GM18867 (cell line): ENCODE data around the gene ANTXR2.
A peak's percentile ranks its signal among the peaks of the same experiment; 100 is the strongest.

Experiments
- ATAC-seq: cut with Tn5 transposase; IDR thresholded peaks from one replicate; pipeline ENCODE4 v1.9.1; 2021; ENCODE audit warnings: mild to moderate bottlenecking, moderate library complexity; ENCODE audit not compliant: unreplicated experiment

The ANTXR2 gene

DNA sequence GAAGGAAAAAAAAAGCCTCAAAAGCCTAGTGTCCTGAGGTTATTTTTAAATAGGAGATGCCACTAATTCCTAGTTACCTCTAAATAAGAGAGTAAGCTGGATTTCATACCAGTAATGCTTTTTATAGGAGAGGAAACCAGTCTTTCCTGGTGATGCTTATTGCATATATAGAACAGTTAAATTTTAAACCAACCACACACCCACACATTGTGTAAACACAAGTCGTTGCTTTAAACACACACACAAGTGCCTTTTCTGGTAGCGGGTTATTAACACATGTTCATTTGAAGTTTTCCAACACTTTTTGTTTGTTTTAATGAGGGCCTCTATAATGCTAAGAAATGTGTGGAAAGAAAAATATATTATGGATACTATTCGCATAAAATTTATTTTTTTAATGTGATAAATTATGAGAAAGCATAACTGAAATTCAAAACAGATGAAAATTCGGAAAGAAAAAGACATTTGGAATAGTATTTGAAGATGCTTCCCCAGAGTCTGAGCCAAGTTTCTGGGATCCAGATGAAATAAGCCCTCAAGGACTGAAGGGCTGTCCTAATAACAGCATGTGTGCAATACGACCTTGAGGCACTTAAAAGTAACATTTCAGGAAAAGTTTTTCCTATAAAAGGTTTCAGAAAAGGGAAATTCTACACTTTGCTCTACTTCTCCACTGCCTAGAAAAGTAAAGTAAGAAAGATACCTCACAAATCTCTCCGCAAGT is 2.0 kb downstream of the ANTXR2 start:
- no peak for ATAC-seq

DNA sequence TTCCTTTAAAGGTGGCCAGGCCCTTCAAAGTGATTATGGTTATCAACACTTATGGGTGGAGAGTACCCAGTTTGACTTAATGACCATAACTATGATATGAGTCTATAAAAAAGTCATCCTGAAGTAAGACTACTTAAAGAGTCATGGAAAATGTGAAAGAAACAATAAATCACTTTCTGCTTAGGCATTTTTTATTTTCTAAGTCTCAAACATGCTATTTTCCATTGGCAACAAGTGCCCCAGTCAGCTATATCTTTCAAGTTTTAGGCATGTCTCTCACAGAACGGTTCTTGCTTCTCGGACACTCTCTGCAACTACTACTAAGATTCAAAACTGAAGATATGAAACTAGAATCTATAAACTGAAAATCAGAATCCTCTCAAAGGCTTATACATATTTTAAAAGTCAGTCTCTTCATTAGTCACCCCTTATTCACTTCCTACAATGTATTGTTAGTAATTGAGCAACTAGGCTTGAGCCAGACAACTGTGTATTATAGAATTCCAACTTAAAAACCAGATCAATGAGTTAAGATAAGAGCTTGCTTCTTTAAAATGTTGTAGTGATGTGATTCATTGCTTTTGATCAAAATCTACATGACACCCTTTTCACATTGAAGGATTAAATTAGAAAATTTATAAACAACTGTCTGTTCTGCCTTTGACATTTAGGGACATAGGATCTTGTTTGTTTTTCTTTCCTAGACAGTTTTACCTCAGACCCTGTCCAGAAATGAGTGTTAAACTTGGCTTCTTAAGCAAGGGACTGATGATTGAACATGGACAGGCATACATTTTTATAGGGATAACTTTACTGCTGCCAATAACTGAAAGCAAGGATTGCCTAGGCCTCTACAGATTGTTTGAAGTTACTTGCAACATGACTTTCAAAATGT is 2.9 kb downstream of the ANTXR2 start:
- ATAC-seq: peak; percentile 23

DNA sequence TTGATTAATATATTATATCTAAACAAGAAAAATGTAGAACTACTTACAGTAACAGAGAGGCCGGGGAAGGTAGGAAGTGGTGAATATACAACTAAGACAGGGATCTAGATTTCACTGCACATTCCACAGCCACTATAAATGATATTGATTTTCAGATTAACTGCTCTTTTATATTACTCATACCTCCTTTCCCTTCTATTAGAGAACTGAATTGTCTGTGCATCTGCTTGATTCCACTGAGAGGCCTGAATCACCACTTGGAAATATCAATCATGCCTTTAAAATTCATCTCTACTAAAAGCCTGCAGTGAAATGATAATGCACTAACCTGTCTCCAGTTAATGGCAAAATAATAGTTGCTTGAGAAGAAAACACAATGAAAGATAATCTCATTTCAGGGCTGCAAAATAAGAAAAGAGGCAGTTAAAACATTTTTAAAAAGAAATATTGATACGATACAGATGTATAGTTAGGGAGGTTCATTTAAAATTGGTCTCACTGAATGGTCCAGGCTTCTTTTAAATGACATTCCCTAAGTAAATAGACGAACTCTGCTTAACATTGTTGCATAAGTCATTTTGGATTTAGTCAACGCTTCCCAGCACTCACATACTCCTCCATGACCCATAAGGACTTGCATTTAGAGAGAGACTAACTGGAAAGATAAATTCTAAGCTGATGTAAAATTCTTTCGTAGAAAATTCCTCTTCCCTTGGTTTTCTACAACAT is 3.8 kb downstream of the ANTXR2 start:
- no peak for ATAC-seq

DNA sequence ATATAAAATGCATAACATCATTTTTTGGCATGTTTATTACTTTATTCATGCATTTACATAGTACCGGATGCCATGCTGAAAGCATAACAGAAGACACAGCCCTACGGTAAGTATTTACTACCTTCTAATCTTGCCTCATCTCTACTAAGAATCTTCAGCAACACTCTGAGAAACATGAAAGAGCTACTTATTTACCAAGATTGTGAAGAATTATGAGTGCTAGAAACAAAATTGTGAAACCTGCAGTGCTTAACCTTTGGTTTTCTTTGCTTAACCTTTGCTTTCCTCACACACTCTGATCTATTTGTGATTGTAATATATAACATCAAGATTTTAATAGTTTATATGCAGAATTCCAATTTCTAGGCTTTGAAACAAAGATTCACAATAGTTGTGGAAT is 7.4 kb downstream of the ANTXR2 start:
- no peak for ATAC-seq

DNA sequence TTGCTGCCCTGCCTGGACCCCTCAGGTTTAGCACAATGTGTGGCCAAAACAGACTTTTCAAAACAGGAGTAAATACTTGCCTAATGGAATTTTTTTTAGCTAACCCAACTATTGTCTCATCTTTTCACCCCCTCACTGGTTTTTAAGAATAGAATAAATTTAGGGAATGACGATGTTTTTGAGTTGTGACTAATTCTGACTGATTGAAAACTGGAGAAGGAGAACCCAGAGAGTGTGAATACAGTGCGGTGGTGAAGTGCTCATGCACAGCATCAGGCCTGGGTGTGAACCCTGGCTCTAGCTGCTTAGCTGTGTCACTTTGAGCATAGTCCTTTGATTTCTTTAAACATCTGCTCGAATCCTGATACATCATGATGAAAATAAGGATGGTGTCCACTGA is 10.5 kb downstream of the ANTXR2 start:
- ATAC-seq: no peak

DNA sequence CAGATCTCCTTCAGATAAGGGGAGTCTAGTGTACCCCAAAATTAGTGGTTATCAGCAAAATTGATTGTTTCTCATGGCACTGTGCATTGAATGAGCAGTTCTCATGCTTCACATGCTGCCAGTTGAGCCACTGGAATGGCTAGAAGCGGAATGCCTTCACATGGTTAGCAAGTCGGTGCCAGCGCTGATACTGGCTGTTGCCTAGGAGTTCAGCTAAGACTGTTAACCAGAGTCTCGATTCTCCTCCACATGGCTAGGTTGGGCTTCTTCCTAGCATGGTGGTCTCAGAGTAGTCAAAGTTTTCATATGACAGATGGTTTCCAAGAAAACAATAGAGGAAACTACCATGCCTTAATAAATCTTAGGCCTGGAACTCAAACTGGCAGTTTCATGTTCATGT is 12.2 kb downstream of the ANTXR2 start:
- no peak for ATAC-seq

DNA sequence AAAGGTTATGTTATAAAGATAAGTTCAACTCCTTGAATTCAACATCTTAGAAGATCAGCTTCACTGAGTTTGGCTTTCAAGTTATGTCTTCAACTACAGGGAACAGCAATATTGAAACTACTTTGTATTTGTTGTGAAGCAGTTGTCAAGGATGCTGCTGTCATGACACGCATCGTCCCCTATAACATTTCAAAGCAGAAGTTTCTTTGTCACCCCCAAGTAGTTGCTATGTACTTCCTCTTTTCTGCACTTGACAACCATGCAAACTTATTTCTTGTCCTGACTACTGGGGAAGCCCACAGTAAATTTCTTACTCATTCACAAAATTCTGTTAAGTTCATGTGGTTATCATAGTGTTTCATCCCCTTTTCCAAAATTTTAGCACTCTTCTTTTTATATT is 14.3 kb downstream of the ANTXR2 start:
- ATAC-seq: peak; percentile 99

DNA sequence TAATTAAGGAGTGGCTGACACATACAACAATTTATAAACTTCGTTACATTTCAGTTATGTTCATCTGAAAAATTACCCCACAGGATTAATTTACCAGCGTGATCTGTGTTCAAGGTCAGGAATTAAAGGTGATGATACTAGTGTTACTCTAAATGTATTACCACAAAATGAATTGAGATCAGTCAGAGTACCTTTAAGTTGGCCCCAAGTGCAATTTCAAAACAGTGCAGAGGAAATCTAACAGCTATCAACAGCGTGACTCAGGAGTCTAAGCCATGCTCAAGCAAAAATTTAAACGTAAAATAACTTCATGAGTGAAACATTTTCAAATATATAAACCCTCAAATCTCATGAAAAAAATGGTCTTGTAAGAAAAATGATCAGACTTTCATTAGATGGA is 18.7 kb downstream of the ANTXR2 start:
- no peak for ATAC-seq

DNA sequence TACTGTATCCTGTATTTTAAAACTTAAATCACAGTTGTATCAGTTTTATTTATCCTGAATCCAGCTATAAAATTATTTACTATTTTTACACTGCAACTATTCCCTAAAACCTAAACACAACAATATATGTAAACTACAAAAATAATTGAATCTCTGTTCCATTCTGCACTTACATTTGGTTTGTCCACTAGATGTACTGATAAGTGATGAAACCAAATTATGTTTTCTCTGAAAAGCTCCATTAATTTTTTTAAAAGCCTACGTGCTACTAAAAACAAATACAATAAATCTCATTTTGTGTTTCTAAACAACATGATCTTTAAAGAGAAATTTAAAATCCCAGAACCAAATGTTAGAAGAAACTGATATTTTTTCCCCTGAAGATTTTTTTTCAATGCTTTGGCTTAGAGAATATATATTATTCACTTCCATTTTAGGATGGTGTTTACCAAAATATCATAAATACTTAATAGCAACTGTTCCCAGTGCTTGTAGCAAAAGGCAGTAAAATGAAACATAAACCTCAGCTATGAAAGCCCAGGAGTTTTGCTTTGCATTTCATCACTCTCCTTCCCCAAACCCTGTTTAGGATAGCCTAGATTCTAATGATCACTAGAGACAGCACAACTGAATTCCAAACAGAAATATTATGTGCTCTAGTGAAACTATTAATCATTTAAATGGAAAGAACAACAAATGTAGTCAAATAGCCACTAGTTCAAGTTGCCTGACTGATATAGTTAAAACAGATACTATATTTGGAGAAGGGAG is 19.7 kb downstream of the ANTXR2 start:
- no peak for ATAC-seq

DNA sequence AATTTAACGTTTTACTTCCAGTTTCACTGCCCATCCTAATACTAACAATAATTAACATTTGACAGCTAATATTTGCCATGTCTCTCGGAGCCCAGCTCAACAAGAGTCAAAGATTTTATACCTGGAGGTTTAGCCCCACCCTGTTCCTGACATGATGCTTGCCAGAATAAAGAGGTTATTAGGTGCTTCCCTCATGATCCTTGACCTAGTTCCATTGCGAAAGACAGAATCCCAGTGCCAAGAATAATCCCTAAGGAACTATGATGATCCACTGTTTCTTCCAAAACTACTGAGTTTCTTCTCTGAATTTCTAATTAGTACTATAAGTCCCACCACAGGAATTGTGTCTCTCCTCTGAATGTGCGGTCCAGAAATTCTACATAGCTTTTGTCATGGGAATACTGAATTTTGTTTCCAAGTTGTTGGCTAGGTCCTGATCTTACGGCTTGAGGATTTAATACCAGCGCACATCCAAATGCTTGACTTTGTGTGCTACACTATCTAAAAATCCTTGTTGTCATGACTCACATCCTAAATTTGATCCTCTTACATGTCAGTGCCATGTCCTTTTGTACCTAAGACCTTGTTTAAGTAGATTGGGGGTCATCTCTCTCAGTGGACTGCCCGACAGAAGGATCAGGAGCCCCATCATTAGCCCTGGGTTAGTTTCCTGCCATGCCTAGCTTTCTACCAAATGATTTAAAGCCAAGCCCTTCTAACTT is 23.1 kb downstream of the ANTXR2 start:
- no peak for ATAC-seq

DNA sequence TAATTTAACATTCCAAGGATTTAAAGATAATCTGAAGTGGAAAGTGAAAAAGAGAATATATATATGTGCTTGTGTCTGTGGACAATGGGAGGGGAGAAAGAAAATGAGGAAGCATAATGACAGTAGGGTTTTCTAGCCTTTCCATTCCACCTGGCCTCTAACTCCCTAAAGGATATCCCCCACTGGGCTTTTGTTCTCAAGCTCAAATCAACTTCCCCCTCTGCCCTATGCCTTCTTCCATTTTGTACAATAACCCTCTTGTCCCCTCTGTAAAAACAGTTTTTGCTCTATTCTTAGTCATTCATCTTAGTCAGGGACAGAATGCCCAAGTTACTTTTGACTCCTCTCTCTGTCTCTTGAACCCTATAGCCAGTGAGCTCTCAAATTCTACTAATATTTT is 23.6 kb downstream of the ANTXR2 start:
- ATAC-seq: no peak

DNA sequence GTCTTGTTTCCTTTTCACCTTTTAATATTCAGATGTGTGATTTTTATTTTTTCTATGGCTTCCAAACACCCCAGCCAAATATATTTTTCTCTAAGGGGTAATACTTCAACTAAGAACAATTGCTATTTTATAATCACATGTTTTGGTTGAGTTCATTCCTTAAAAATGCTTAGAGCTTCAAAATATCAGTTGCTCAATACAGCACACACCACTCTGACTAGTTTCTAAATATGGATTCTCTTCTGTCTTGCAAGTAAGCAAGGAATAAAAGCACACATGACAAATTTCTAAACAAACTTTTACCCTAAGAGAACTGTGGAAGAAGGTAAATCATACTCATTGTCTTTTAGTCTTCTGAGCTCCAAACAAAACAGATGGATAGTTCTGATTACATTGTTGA is 27.2 kb downstream of the ANTXR2 start:
- ATAC-seq: no peak

DNA sequence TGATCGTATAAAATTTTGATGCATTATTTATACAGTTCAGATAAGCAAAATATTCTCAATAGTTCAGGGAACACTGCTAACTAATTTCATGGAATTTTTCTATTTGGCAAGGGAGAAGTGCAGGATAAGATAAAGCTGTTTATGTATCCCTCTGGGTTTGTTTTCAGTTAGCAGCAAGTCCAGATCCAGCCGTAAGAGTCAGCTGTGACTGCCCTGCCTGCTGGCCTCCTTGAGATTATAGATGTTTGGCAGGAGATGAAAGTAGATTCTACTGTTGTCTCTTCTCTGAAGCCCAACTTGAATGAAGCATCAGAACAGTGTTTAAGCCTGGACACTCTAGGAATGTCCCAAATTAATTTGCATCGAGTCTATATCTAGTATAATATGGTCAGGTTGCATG is 29.5 kb downstream of the ANTXR2 start:
- ATAC-seq: no peak

DNA sequence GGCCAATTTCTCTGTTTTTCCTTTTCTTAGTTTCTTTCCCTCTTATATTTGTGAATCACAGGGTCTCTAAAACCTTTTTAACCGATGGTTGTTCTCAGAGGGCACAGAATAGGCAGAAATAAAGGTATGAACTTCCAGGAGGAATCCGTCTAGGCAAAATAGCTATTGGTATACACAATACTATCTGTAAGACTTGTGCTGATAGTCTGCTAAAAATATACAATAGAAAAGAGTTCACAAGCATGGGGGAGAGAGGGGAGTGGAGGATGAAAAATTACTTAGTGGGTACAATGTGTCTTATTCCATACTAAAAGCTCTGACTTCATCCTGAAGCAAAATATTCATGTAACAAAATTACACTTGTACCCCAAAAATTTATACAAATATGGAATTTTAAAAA is 30.2 kb downstream of the ANTXR2 start:
- no peak for ATAC-seq

DNA sequence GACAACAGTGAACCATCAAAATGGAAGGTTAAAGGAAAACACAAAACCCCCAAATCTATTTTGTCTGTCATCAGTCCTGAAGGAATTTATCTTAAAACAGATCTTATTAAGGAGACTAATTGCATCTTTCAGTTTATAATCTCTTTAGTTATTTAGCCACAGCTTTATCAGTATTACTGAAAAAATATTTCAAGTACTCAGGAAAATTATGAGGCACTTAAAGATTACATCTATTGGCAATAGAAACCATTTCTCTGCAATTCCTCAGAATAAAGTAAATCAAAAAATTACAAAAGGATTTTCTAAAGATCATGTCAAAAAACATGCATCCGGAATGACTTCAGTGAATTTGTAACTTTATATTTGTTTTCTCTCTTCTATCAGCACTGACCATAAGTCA is 35.2 kb downstream of the ANTXR2 start:
- ATAC-seq: no peak

DNA sequence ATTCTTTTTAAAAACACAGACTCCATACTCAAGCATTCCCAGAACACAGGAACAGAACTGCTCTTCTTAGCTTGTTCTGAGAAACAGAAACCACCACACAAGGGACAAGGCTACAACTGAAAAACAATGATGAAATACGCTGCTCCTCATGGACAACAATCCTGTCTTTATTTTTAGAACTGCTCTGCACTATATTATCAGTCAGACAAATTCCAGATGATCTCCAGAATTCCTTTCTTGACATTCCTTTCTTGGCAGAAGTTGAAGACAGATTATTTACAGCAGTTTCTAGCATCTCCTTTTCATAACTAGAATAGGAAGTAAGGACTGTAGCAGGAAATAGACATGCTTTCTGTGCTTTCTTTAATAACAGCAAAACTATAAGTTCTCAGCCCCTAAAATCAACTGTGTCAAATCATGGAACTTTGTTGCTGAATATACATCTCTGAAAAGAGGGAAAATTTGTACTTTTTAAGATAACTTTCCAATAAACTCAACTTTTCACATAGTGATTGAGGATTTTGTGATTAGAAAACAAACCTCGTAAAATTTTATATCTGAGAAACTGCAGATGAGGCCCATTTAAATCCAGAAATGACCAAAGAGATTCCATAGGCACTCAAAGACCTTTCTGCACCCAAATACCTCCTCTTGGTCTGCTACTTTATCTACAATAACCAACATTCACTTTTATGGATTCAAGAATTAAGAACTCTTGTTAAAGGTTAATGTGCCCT is 35.9 kb downstream of the ANTXR2 start:
- ATAC-seq: no peak

DNA sequence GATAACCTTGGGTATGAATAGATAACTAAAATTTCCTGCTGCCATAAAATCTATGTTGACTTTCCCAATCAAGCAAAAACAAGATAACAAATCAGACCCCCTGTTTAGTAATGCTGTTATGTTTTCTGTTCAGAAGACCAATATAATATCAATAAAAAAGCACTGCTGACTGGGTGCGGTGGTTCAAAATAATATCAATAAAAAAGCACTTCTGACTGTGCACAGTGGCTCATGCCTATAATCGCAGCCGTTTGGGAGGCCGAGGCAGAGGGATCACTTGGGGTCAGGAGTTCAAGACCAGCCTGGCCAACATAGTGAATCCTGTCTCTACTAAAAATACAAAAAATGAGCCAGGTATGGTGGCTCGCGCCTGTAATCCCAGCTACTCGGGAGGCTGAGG is 36.7 kb downstream of the ANTXR2 start:
- ATAC-seq: no peak

DNA sequence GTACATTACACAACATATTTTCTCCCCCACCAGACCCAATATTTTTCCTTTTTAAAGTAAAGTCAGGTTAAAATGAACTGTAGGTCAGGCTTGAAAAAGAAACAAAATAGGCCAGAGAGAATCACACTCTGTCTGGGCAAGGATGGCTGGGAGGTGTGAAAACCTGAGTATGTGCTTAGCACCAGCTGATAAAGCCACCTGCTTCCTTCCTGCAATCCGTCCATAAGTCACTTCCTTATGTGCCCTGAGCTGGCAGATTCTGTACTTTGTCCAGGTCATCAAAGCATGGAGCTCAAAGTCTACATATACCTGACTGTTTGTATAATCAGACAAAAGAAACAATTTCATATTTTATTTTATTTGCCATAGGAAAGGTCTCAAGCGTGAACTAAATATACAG is 37.7 kb downstream of the ANTXR2 start:
- peak; percentile 85 for ATAC-seq

DNA sequence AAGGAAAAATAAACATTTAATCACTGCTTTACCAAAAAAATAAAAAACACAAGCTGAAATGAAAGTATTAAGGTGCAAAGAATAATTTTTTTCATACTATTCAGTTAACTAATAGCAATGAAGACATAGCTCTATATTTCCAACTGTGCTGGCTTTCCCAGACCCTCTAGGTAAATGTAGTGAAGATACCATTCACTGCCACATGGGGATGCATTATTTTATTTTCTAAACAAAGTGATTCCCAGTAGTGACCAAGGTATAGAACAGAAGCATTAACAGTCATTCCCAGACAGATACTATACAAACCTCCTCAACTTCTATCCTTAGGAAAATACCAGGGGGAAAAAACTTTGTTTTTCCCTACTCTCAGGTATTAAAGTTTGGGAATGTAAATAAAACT is 39.4 kb downstream of the ANTXR2 start:
- no peak for ATAC-seq

DNA sequence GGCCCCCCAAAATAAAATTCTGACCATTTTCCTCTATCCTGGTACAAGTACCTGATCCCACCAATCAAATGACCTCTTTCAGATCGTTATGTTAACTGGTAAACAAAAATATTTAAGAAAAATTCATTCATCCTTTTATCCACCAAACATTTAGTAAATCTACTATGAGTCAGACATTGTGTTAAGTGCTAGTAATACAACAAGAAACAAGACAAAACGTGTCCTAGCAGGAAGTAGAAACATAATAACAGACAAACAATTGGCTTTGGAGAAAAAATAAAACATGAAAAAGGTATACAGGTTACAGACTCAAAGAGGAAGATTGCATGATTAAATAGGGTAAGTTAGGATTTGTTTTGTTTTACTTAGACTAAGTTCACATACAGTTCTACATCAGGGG is 43.7 kb downstream of the ANTXR2 start:
- no peak for ATAC-seq
